CD4-positive, alpha-beta T cell treated with Interleukin-15 for 4 hours (primary cell): ENCODE measurements around the gene ZSCAN22.

Experiments used
- DNase-seq: peaks from one replicate; pipeline ENCODE4 v3.0.0-alpha.2; 2020; ENCODE audit warnings: low spot score

Gene ZSCAN22

DNA sequence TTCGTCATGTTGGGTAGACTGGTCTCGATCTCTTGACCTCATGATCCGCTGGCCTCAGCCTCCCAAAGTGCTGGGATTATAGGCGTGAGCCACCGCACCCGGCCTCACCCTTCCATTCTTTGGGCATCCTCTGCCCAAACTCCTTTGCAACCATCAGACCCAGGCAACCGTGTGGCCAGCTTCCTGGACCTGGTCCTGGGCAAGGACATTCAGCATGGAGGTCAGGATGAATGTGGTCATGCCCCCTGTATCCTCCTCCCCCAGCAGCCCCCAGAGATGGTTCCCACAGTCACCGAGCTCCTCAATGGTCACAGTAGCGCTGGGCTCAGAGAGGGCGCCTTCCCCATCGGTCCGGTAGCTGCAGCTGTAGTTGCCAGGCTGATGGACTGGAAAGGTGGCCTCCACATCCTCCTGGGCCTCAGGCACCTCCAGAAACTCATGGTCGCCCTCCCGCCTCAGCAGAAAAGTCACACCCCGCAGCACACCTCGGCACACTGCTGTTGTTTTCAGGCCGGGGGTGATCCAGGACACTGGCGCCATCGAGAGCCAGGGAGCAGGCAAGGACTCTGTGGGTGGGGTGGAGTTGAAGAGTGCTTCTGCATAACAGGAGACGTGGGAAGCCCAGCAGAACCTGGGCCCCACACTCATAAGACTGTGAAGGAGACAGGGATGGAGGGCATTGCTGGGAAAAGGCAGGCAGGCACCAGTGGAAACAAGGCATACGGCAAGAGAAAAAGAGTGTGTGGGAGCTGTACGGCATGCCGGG, 25.4 kb downstream of the ZSCAN22 start:
- no peak for DNase-seq

DNA sequence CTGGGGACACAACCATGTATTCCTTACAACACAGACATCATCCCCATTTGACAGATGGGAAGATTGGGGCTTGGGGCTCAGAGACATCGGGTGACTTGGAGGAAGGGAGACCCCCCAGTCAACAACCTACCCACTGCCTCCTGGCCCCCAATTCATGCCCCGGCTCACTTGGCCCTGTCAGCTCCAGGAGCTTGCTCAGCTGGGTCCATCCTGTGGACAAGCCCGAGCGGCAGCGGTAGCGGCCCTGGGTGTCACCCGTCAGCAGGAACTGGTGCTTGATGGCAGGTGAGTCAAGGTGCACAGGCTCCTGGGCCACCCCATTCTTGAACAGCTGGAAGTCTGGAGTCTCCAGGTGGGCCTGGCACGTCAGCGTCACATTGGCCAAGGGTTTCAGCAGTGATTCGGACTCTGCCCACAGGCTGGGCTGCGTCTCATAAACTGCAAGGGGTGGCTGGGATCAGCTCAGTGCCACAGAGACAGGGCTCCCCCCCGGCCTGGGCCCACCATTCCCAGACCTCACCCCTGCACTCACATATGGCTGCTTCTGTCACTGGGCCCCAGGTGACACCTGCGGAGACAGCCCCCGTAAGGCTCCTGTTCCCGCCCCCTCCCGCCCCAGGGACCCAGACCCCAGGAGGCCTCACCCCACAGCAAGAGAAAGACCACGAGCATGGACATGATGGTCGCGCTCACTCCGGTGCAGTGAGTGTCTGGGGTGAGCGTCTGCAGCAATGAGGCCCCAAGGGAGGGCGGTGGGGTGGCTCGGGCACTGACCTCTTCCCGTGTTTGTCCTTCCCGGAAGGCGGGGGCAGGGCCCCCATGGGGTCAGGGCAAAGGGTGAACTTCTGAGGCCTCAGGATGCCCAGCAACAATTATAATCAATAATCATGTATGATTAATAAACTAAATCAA, 26.2 kb downstream of the ZSCAN22 start, which contains the start of gene A1BG:
TSS of gene A1BG (minus strand) at position 733 of the 912 bp plus-strand sequence. CDS start at position 678, 55 bp downstream.
- no peak for DNase-seq

DNA sequence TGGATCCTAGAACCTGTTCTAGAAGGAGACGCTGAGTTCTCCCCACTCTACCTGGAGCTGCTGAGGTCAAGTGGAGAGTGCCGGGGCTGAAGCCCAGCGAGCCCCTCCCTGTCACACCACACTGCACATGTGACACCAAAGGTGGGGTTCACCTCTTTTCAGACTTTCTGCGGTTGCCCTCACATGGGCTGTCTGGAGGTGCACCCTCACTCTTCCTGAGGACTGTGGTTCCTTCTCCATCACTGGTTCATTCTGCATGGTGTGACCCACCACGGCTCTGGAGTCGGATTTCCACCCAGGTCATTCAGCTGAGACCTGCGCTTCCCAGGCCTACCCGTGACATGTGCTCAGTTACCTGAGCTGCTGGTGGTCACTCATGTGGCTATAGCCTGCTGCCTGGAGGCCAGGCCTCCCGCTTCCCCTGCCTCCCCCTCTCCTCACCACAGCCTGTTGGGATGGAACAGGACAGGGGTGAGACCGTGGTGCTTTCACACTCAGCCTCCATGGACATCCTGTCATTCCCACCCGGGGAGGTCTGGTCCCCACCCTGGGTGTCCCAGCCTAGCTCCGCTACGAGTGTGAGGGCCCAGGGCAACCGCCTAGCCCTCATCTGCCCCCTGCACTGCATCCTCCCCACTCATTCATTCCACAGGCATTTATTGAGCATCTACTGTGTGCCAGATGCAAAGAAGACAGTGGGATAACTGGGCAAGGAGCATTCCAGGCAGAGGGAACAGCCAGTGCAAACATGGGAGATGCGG, 27.1 kb downstream of the ZSCAN22 start:
- no peak for DNase-seq

DNA sequence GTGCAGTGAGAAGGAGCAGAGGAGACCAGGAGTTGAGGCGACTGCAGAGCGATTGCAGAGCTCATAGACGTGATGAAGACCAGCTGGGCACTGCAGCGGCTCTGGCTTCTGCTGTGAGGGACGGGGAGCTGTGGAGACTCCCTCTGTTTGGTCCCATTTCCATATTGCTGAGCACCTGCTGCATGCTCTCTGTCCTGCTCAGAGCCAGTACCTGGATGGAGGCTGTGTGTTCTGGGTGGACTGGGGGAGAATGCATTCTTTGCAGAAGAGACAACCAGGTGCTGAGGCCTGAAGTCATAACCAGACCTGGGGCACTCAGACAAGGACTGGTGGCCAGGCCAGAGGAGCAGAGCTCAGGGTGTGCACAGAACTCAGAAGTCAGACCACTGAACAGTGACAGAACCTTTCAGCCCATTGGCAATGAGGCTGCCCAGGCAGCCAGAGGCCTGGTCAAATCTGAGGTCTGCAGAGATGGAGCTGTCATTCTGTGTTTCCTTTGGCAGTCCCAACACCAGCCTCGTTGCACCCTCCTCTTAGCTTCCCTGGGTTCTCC, 27.8 kb downstream of the ZSCAN22 start:
- DNase-seq, result no peak

DNA sequence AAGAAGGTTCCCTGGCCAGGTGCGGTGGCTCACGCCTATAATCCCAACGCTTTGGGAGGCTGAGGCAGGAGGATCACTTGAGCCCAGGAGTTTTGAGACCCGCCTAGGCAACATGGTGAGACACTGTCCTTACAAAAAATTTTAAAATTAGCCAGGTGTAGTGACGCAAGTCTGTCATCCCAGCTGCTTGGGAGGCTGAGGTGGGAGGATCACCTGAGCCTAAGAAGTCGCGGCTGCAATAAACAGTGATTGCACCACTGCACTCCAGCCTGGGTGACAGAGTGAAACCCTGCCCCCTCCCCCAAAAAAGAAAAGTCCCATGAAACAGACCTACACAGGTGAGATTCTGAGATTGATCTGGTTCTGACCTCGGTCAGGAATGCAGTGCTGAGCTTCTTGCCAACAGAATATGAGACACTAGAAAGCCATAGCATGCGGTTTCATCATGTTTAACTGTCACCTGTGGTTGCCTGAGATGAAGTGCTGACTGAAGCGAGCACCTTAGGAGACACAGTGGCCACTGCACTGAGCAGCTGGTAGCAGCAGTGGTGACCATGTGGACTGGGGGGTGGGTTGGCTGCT, 28.5 kb downstream of the ZSCAN22 start:
- DNase-seq, result no peak

DNA sequence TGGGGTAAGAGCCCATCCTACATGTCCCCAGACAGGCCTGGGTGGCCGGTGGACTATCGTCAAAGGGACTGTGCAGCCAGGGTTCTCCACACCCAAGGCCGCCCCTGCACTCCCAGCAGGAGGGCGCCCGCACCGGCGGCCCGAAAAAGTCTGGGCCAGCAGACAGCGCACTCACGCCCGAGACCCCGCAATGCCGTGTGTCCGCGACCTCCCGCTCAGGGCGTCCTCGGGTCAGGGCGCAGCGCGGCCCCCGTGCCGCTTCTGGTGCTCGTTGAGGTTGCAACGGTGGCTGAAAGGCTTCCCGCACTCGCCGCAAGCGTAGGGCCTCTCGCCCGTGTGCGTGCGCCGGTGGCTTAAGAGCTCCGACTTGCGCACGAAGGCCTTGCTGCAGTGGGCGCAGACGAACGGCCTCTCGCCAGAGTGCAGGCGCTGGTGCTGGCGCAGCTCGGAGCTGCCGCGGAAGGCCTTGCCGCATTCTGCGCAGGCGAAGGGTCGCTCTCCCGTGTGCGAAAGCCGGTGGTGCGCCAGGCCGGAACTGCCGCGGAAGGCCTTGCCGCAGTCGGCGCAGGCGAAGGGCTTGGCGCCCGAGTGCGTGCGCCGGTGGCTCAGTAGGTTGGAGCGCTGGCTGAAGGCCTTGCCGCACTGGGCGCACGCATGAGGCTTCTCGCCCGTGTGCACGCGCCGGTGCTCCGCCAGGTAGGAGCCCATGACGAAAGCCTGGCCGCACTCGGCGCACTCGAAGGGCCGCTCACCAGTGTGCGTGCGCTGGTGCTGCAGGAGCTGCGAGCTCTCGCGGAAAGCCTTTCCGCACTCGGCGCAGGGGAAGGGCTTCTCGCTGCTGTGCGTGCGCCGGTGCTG, 29.3 kb downstream of the ZSCAN22 start:
- peak; percentile 9 for DNase-seq

DNA sequence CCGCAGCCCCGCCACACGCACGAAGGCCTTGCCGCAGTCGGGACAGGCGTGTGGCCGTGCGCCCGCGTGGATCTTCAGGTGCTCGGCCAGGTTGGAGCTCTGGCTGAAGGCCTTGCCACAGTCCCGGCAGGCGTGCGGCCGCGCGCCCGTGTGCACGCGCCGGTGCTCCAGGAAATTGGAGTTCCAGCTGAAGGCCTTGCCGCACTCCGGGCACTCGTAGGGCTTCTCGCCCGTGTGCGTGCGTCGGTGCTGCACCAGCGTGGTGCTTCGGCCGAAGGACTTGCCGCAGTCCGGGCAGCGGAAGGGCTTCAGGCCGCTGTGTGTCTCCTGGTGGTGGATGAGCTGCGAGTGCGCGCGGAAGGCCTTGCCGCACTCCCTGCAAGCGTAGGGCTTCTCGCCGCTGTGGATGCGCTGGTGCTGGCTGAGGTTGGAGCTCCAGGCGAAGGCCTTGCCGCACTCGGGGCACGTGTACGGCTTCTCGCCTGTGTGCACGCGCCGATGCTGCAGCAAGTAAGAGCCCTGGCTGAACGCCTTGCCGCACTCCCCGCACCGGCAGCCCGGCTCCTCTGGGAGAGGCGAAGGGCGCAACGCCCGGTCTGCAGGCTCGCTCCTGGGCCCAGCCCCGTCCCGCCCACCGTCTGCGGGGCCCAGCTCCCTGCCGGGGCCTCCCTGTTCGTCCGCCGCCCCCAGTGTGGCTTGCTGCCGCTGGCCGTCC, 30.1 kb downstream of the ZSCAN22 start:
- DNase-seq, result no peak

DNA sequence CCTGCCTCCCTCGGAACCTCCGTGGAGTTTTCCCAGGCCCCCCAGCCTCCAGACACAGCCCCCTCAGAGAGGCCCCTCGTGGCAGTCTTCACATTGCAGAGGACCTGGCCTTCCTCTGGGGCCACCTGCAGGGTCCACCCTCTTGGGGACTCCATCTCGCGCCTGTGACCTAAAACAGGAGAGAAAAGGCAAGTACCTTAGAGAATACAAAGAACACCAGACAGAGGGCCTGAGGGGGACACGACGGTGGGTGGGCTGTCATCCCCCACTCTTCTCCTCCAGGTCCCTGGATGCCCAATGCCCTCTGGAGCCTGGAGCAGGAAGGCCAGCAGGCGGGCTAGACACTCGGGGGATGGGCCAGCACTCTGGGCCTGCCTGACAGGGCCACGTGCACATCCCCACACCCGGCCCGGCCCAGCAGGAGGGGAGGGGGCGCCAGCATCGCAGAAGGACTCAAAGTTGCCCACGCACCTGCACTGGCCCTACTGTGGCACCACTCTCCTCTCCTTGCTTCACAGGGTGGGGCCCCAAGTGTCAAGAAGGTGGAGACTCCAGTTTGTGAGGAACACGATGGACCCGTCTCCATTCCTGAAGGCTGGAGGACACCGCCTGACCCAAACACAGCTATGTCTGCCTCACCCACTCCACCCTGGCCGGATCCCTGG, 30.8 kb downstream of the ZSCAN22 start:
- no peak for DNase-seq

DNA sequence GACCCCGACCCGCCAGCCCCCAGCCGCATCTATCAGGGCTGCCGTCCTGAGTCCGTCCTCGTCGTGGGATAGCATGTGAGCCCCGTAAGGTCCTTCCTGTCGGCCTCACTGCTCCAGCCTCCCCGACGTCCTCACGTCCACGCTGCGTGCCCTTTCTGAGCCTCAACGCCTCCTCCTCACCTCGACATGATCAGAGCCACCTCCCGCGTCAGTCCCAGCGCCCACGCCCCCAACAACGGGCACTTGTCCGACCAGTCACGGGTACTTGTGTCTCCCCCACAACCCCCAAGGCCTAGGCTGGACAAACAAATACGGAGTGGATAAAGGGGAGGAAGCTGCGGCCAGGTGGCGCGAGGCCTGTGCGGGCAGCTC, 35.1 kb downstream of the ZSCAN22 start:
- DNase-seq, result peak; percentile 28

DNA sequence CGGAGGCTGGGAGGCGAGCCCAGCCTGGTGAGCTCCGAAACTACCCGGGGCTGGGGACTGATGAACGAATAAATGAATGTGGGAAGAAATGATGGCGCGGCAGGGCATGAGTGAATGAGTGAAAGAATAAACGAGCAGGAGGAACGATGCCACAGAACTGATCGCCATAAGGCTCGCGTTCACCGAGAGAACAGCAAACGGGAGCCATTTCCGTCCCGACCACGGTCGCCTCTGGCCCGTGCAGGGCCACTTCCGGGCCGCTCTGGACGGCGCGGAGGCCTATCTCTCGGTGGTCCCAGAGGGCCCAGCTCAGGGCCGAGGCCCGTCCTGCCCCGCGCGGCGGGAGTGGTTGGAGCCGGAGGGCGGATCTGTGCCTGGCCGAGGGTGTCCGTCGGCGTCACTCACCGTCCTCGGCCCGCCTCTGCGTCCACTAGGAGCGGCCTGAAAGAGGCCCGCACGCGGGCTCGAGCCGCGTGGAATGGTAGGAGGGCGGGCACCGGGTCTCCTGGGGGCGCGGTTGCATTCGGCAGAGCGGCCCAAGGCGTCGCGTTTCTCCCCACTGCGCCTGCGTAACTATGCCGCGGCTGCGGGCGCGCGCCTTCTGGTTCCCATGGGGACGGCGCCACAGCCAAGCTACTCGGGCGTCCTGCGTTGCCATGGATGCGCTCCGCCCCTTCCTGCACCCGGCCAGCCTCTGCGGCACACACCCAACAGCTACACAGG, 35.6 kb downstream of the ZSCAN22 start, which contains the start of gene ZNF497:
TSS of gene ZNF497 (minus strand) at position 480 of the 723 bp plus-strand sequence. CDS start 5,116 bp downstream, outside the sequence.
- peak; percentile 97 for DNase-seq

DNA sequence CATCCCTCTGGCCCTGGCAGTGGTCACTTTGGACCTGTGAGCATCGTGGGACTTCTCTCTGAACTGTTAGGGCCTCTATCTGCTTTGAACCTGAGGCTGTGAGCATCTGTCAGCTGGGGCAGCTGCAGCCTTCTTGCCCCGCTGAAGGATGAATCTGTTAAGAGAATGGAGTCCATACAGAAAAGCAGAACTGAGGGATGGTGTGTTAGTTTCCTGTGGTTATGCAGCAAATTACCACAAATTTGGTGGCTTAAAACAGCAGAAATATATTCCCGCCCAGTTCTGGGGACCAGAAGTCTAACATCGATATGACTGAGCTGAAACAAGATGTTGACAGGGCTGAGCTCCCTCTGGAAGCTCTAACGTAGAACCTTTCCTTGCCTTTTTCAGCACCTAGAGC, 37.4 kb downstream of the ZSCAN22 start:
- DNase-seq, result no peak

DNA sequence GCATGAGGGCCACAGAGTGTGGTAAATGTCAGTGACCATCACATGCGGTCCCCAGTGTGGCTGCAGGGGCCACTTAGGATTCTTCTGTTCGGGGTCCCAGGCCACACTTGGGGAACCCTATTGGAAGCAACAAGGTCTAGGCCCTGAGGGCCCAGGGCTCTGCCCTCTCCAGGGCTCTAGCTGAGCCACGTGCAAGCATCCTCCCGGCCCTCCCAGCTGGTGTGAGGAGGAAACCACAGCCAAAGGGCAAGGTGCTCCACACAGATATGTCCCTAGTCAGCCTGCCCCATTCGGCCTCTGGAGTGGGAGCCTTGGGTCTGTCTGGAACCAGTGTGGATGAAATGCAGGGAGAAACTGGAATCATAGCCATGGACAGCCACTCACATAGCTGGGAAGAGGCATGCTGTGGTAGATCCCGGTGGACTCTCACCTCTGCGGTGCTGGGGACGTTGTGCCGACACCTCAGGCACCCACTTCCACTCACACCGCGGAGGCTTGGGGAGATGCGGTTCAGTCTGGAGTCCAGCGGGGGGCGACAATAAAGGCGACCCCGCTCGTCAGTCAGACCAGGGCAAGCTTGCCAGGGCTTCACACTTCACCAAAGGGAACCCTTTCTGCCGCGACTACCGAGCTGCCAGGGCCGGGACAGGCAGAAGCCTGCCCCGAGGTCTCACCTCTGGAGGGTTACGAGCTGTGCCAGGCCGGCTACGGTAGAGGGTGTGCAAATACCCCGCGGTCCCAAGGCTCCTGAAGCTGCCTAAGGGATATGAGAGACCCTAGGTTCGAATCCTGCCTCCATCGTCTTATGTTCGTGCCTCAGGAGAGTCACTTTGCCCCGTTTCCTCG, 40.0 kb downstream of the ZSCAN22 start:
- no peak for DNase-seq

DNA sequence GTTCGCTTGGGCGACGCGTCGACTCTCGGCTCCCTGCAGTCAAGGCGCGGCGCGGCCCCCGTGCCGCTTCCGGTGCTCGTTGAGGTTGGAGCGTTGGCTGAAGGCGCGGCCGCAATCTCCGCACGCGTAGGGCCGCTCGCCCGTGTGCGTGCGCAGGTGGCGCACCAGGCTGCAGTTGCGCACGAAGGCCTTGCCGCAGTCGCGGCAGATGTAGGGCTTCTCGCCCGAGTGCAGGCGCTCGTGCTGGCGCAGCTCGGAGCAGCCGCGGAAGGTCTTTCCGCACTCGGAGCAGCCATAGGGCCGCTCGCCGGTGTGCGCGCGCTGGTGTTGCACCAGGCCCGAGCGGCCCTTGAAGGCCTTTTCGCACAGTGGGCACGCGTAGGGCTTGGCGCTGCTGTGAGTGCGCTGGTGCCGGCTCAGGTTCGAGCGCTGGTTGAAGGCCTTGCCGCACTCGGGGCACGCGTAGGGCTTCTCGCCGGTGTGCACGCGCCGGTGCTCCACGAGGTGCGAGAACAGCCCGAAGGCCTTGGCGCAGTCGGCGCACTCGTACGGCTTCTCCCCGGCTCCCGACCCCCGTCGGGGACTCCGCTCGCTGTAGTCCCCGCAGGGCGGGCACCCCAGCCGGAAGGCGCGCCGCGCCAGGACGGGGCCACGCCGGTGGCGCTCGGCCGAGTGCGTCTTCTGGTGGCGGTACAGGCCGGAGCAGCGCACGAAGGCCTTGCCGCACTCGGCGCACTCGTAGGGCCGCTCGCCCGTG, 41.1 kb downstream of the ZSCAN22 start:
- DNase-seq, result no peak

DNA sequence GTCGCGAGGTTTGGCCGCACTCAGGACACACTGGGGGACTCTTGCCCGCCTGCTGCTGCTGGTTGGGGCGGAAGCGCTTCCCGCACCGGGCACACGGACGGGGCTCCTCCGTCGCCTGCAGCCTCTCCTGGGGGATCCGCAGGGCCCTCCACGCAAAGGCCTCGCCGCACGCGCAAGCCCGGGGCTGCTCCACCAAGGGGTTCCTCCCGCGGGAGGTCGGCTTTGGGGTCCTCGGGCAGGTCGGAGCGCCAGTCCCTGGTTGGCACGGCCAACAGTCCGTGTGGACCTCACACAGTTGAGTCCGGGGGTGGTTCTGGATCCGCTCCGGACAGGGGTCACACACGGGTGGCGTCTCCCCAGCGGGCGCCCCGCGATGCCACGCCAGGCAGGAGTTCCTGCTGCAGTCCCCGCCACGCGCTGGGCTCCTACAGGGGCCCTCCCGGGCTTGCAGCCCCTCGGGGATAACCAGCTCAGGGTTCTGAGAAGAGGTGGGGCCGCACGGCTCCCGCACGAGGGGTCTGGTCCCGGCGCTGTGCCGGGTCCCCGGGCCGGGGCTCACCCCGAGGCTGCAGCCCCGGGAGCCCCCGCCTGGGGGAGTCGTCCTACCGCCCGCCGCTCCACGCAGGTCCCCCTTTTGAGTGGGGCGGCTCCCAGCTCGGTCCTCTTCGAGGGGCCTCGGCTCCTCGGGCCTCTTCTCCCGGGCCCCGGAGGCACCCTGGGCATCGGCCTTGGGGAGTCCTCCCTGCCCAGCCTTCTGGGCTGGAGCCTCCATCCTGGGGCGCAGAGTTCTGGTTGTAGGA, 42.0 kb downstream of the ZSCAN22 start:
- DNase-seq, result no peak

DNA sequence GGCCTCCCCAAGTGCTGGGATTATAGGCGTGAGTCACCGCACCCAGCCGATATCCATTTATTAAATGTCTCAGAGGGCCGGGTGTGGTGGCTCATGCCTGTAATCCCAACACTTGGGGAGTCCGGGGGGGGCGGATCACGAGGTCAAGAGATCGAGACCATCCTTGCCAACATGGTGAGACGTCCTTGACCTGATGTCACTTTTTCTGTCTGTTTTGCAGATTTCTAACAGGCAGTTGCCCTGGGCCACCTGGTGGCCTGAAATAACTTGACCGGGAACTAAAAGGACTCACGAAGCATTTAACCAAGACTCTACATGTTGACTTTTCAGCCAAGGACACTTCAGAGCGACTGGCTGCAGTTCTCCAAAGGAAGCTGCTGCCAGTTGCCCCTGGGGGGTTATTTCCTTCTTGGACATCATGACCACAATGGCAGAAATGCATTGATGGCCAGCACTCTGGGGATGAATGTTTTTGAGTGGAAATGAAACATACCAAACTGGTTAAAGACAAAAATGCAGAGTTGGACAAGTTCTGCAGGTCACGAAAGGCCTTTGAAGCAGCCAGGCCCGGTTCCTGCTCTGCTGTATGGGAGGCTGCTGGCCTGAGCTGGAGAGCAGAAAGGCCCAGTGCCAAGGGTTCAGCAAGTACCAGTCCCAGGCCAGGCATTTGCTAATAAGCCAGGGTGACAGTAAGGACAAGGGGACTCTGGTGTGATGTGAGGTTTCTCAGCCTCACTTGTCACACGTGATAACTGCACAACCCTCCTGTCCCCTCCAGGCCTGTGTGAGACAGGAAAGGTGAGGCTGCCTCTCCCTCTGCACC, 45.7 kb downstream of the ZSCAN22 start:
- DNase-seq, result no peak
